ENCODE data around the gene S1PR1.

The S1PR1 gene

GRCh38 chr1:101207891-101208290, 28.9 kb upstream of the S1PR1 start:
- Histone ChIP-seq H3K14ac (ENCODE audit: low read length in 2 of 2) (no peak overlapping the region), H3K4me3 (ENCODE audit: insufficient read depth in 1 of 2, low read depth in 1 of 2, low read length in 2 of 2) (no peak overlapping the region), H3K36me3 (ENCODE audit: control insufficient read depth in 1 of 2, insufficient read depth in 2 of 2, low read depth in 1 of 2, low read length in 2 of 2) (no peaks in the 10 kb centered on the region), H3K27ac (ENCODE audit: low read length, poor library complexity, severe bottlenecking) (no peak overlapping the region), H3K9me3 (ENCODE audit: control insufficient read depth, low read length) (no peaks in the 10 kb centered on the region), H3K4me1 (ENCODE audit: control insufficient read depth, insufficient read depth, low read depth, low read length) (no peaks in the 10 kb centered on the region), H2AK5ac (ENCODE audit: low read length, severe bottlenecking) (no peak overlapping the region), H4K8ac (ENCODE audit: low read length) (no peak overlapping the region), H3K27me3 (ENCODE audit: control insufficient read depth in 1 of 2, insufficient read depth in 1 of 2, low read length in 2 of 2) (no peaks in the 10 kb centered on the region), H2AFZ (ENCODE audit: low read depth, low read length) (no peak overlapping the region), H2BK120ac (ENCODE audit: low read depth, low read length) (no peak overlapping the region), H2BK15ac (ENCODE audit: low read depth, poor library complexity, severe bottlenecking) (no peak overlapping the region), H3K9ac (ENCODE audit: low read length) (no peak overlapping the region), H3K79me1 (replicated peaks; ENCODE audit: low read length, poor library complexity, severe bottlenecking) (no peaks in the 10 kb centered on the region), H2BK5ac (ENCODE audit: low read depth, low read length, poor library complexity, severe bottlenecking) (no peak overlapping the region), H3K23ac (ENCODE audit: low read length in 2 of 2) (no peak overlapping the region), H3K18ac (ENCODE audit: low read depth in 1 of 2, low read length in 2 of 2) (no peak overlapping the region), H2BK12ac (ENCODE audit: low read length in 2 of 2) (no peak overlapping the region), H4K91ac (ENCODE audit: low read length) (no peak overlapping the region), H3K4ac (ENCODE audit: low read depth in 1 of 2, low read length in 2 of 2) (no peak overlapping the region), H3K4me2 (ENCODE audit: low read length, poor library complexity, severe bottlenecking) (no peak overlapping the region)
- WGBS, result 89% methylated on average over 1 of the region's 2 CpGs
- DNase-seq, result no peak

GRCh38 chr1:101215363-101216011, 21.3 kb upstream of the S1PR1 start:
- no peak overlapping the region for H2BK15ac ChIP-seq (ENCODE audit: low read depth, poor library complexity, severe bottlenecking)
- no peak overlapping the region for H3K9ac ChIP-seq (ENCODE audit: low read length)
- no peaks in the 10 kb centered on the region for H3K79me1 ChIP-seq (replicated peaks; ENCODE audit: low read length, poor library complexity, severe bottlenecking)
- no peak overlapping the region for H4K91ac ChIP-seq (ENCODE audit: low read length)
- H4K8ac ChIP-seq (ENCODE audit: low read length), result no peak overlapping the region
- 93% methylated on average over 3 of the region's 6 CpGs for WGBS
- no peaks in the 10 kb centered on the region for H3K36me3 ChIP-seq (ENCODE audit: control insufficient read depth in 1 of 2, insufficient read depth in 2 of 2, low read depth in 1 of 2, low read length in 2 of 2)
- no peak for DNase-seq
- no peak overlapping the region for H2BK12ac ChIP-seq (ENCODE audit: low read length in 2 of 2)
- no peak overlapping the region for H3K4me2 ChIP-seq (ENCODE audit: low read length, poor library complexity, severe bottlenecking)
- no peak overlapping the region for H3K18ac ChIP-seq (ENCODE audit: low read depth in 1 of 2, low read length in 2 of 2)
- no peaks in the 10 kb centered on the region for H3K9me3 ChIP-seq (ENCODE audit: control insufficient read depth, low read length)
- no peak overlapping the region for H2AK5ac ChIP-seq (ENCODE audit: low read length, severe bottlenecking)
- H2BK120ac ChIP-seq (ENCODE audit: low read depth, low read length), result no peak overlapping the region
- no peak overlapping the region for H3K4ac ChIP-seq (ENCODE audit: low read depth in 1 of 2, low read length in 2 of 2)
- H2BK5ac ChIP-seq (ENCODE audit: low read depth, low read length, poor library complexity, severe bottlenecking), result no peak overlapping the region
- H3K4me3 ChIP-seq (ENCODE audit: insufficient read depth in 1 of 2, low read depth in 1 of 2, low read length in 2 of 2), result no peak overlapping the region
- H3K23ac ChIP-seq (ENCODE audit: low read length in 2 of 2), result no peak overlapping the region
- H3K14ac ChIP-seq (ENCODE audit: low read length in 2 of 2), result no peak overlapping the region
- no peak overlapping the region for H2AFZ ChIP-seq (ENCODE audit: low read depth, low read length)
- no peaks in the 10 kb centered on the region for H3K4me1 ChIP-seq (ENCODE audit: control insufficient read depth, insufficient read depth, low read depth, low read length)
- no peaks in the 10 kb centered on the region for H3K27me3 ChIP-seq (ENCODE audit: control insufficient read depth in 1 of 2, insufficient read depth in 1 of 2, low read length in 2 of 2)
- no peak overlapping the region for H3K27ac ChIP-seq (ENCODE audit: low read length, poor library complexity, severe bottlenecking)

GRCh38 chr1:101216623-101217022, 20.2 kb upstream of the S1PR1 start:
- Histone ChIP-seq H2BK15ac (ENCODE audit: low read depth, poor library complexity, severe bottlenecking) (no peak overlapping the region), H2AK5ac (ENCODE audit: low read length, severe bottlenecking) (no peak overlapping the region), H4K8ac (ENCODE audit: low read length) (no peak overlapping the region), H3K14ac (ENCODE audit: low read length in 2 of 2) (no peak overlapping the region), H2AFZ (ENCODE audit: low read depth, low read length) (no peak overlapping the region), H3K18ac (ENCODE audit: low read depth in 1 of 2, low read length in 2 of 2) (no peak overlapping the region), H2BK12ac (ENCODE audit: low read length in 2 of 2) (no peak overlapping the region), H3K27me3 (ENCODE audit: control insufficient read depth in 1 of 2, insufficient read depth in 1 of 2, low read length in 2 of 2) (no peaks in the 10 kb centered on the region), H3K4me2 (ENCODE audit: low read length, poor library complexity, severe bottlenecking) (no peak overlapping the region), H4K91ac (ENCODE audit: low read length) (no peak overlapping the region), H2BK120ac (ENCODE audit: low read depth, low read length) (no peak overlapping the region), H3K9me3 (ENCODE audit: control insufficient read depth, low read length) (no peaks in the 10 kb centered on the region), H2BK5ac (ENCODE audit: low read depth, low read length, poor library complexity, severe bottlenecking) (no peak overlapping the region), H3K4me3 (ENCODE audit: insufficient read depth in 1 of 2, low read depth in 1 of 2, low read length in 2 of 2) (no peak overlapping the region), H3K36me3 (ENCODE audit: control insufficient read depth in 1 of 2, insufficient read depth in 2 of 2, low read depth in 1 of 2, low read length in 2 of 2) (no peaks in the 10 kb centered on the region), H3K79me1 (replicated peaks; ENCODE audit: low read length, poor library complexity, severe bottlenecking) (no peaks in the 10 kb centered on the region), H3K9ac (ENCODE audit: low read length) (no peak overlapping the region), H3K4ac (ENCODE audit: low read depth in 1 of 2, low read length in 2 of 2) (no peak overlapping the region), H3K4me1 (ENCODE audit: control insufficient read depth, insufficient read depth, low read depth, low read length) (no peaks in the 10 kb centered on the region), H3K27ac (ENCODE audit: low read length, poor library complexity, severe bottlenecking) (no peak overlapping the region), H3K23ac (ENCODE audit: low read length in 2 of 2) (no peak overlapping the region)
- WGBS, result 100% methylated on average over 1 of the region's 2 CpGs
- DNase-seq, result no peak

GRCh38 chr1:101217148-101217547, 19.7 kb upstream of the S1PR1 start:
- H3K27ac ChIP-seq (ENCODE audit: low read length, poor library complexity, severe bottlenecking), result no peak overlapping the region
- H2BK120ac ChIP-seq (ENCODE audit: low read depth, low read length), result no peak overlapping the region
- H2BK12ac ChIP-seq (ENCODE audit: low read length in 2 of 2), result no peak overlapping the region
- no peaks in the 10 kb centered on the region for H3K9me3 ChIP-seq (ENCODE audit: control insufficient read depth, low read length)
- no peak overlapping the region for H4K8ac ChIP-seq (ENCODE audit: low read length)
- no peak overlapping the region for H2BK5ac ChIP-seq (ENCODE audit: low read depth, low read length, poor library complexity, severe bottlenecking)
- no peaks in the 10 kb centered on the region for H3K36me3 ChIP-seq (ENCODE audit: control insufficient read depth in 1 of 2, insufficient read depth in 2 of 2, low read depth in 1 of 2, low read length in 2 of 2)
- no peak overlapping the region for H3K18ac ChIP-seq (ENCODE audit: low read depth in 1 of 2, low read length in 2 of 2)
- no peak overlapping the region for H3K23ac ChIP-seq (ENCODE audit: low read length in 2 of 2)
- no peak overlapping the region for H2AFZ ChIP-seq (ENCODE audit: low read depth, low read length)
- H3K14ac ChIP-seq (ENCODE audit: low read length in 2 of 2), result no peak overlapping the region
- no peaks in the 10 kb centered on the region for H3K79me1 ChIP-seq (replicated peaks; ENCODE audit: low read length, poor library complexity, severe bottlenecking)
- no peak overlapping the region for H3K4me2 ChIP-seq (ENCODE audit: low read length, poor library complexity, severe bottlenecking)
- no peak overlapping the region for H3K4ac ChIP-seq (ENCODE audit: low read depth in 1 of 2, low read length in 2 of 2)
- no peak overlapping the region for H3K4me3 ChIP-seq (ENCODE audit: insufficient read depth in 1 of 2, low read depth in 1 of 2, low read length in 2 of 2)
- H3K9ac ChIP-seq (ENCODE audit: low read length), result no peak overlapping the region
- no peaks in the 10 kb centered on the region for H3K27me3 ChIP-seq (ENCODE audit: control insufficient read depth in 1 of 2, insufficient read depth in 1 of 2, low read length in 2 of 2)
- H4K91ac ChIP-seq (ENCODE audit: low read length), result no peak overlapping the region
- DNase-seq, result no peak
- WGBS, result 80% methylated on average over 2 of the region's 3 CpGs
- no peak overlapping the region for H2BK15ac ChIP-seq (ENCODE audit: low read depth, poor library complexity, severe bottlenecking)
- no peak overlapping the region for H2AK5ac ChIP-seq (ENCODE audit: low read length, severe bottlenecking)
- H3K4me1 ChIP-seq (ENCODE audit: control insufficient read depth, insufficient read depth, low read depth, low read length), result no peaks in the 10 kb centered on the region
